K562 (cell line): Measurements from ENCODE around the gene PSMD1.

Source experiments
- CTCF ChIP-seq, 3 experiments: IDR thresholded peaks in 2 of 3; conservative IDR thresholded peaks in 1 of 3; 2 replicates each; pipeline ENCODE4 v1.5.1; 2011 to 2012; ENCODE audit warnings: low read length in 3 of 3, mild to moderate bottlenecking in 3 of 3, control low read depth in 2 of 3, improper control_type of control experiment in 1 of 3, inconsistent platforms in 1 of 3, low read depth in 1 of 3, mixed read lengths in 1 of 3, moderate library complexity in 1 of 3; ENCODE audit not compliant: insufficient read depth in 2 of 3
- POLR2A ChIP-seq: fragments of 450-650 bp; conservative IDR thresholded peaks from 2 replicates; pipeline ENCODE4 v1.6.1; 2016

GRCh38 chr2:231028889-231029288, 27.8 kb upstream of the PSMD1 start:
- TF ChIP-seq CTCF (IDR thresholded peaks at IDR 0.05 in 2 of 3, conservative IDR thresholded peaks at IDR 0.05 in 1 of 3; ENCODE audit: insufficient read depth in 2 of 3, low read depth in 1 of 3, low read length in 3 of 3) (no peak), POLR2A (no peak)
